Kidney epithelial cell (primary cell): Measurements from ENCODE around the gene C10orf53. TPM values are rescaled to one million over a fixed set of nuclear protein-coding genes. Genes with fewer than 3 reads are reported as not detected.
A peak's percentile ranks its signal among the peaks of the same experiment; 100 is the strongest.

Experiments
- DNase-seq: peaks from one replicate; pipeline ENCODE4 v3.0.0-alpha.2; 2010; ENCODE audit warnings: low read depth
- H3K27me3 ChIP-seq: 2 replicates; pipeline ENCODE4 v1.6.0; 2011; ENCODE audit warnings: low read length; ENCODE audit not compliant: control insufficient read depth, insufficient read depth
- H3K36me3 ChIP-seq: 2 replicates; pipeline ENCODE4 v1.5.1; 2011; ENCODE audit warnings: low read length; ENCODE audit not compliant: control insufficient read depth, insufficient read depth
- H3K4me3 ChIP-seq: 2 replicates; pipeline ENCODE4 v1.5.1; 2011; ENCODE audit warnings: low read depth, mild to moderate bottlenecking, control low read depth, low read length
- CTCF ChIP-seq: IDR thresholded peaks from 2 replicates; pipeline ENCODE4 v1.5.1; 2011; ENCODE audit warnings: mild to moderate bottlenecking, moderate library complexity, low read length, control low read depth, inconsistent platforms; ENCODE audit not compliant: insufficient read depth, poor library complexity, severe bottlenecking
- total RNA-seq: library from RNA; depleted of rRNA; stranded (reverse); fragments of >200 nt; gene quantifications from 2 replicates; pipeline ENCODE4 v1.2.3, GENCODE V29; 2015

The C10orf53 gene
- total RNA-seq = not detected in 2 replicates

- TF ChIP-seq CTCF = no peak
- peaks cover 12% of the 10 kb centered on the region for H3K27me3 ChIP-seq
- DNase-seq = no peak
- no peaks in the 10 kb centered on the region for H3K36me3 ChIP-seq
- H3K4me3 ChIP-seq = peak within 1 kb of the TSS; percentile 22
These were observed at the start of gene C10orf53 for GRCh38 chr10:49679480-49679893. C10orf53 (plus strand) TSS chr10:49679651; CDS start chr10:49679698, 47 bp downstream.

GRCh38 chr10:49631975-49632374 is 47.5 kb upstream of the C10orf53 start:
- Histone ChIP-seq H3K27me3 (peaks cover 8% of the 10 kb centered on the region), H3K36me3 (no peaks in the 10 kb centered on the region), H3K4me3 (no peak overlapping the region)
- no peak for TF ChIP-seq CTCF
- no peak for DNase-seq

- H3K4me3 ChIP-seq = no peak overlapping the region
- DNase-seq = peak; percentile 1
- no peak for TF ChIP-seq CTCF
- H3K27me3 ChIP-seq = peaks cover 8% of the 10 kb centered on the region
- H3K36me3 ChIP-seq = no peaks in the 10 kb centered on the region
These were observed 46.8 kb upstream of the C10orf53 start for GRCh38 chr10:49632406-49633317.

GRCh38 chr10:49633327-49634068 is 46.0 kb upstream of the C10orf53 start:
- Histone ChIP-seq H3K36me3 (no peaks in the 10 kb centered on the region), H3K27me3 (peaks cover 8% of the 10 kb centered on the region), H3K4me3 (no peak overlapping the region)
- DNase-seq = no peak
- no peak for TF ChIP-seq CTCF

GRCh38 chr10:49634069-49634660 is 45.3 kb upstream of the C10orf53 start:
- no peak for DNase-seq
- Histone ChIP-seq H3K4me3 (no peak overlapping the region), H3K27me3 (peaks cover 10% of the 10 kb centered on the region), H3K36me3 (no peaks in the 10 kb centered on the region)
- no peak for TF ChIP-seq CTCF
